ENCODE measurements around the gene DGKQ.
"Not testable (repeated sequence)": the region's sequence is repeated elsewhere in the genome, so short reads cannot be mapped to it uniquely, and the experiment has no call there.

The DGKQ gene

GRCh38 chr4:919004-919680 is 54.2 kb downstream of the DGKQ start:
- DNase-seq, result peak in 1 of 2 donors; percentile 22

GRCh38 chr4:918591-918990 is 54.8 kb downstream of the DGKQ start:
- DNase-seq, result not testable (repeated sequence)

GRCh38 chr4:917992-918391 is 55.4 kb downstream of the DGKQ start:
- no peak for DNase-seq

- no peak for DNase-seq
These were observed 55.9 kb downstream of the DGKQ start for GRCh38 chr4:917466-917865.

DNA sequence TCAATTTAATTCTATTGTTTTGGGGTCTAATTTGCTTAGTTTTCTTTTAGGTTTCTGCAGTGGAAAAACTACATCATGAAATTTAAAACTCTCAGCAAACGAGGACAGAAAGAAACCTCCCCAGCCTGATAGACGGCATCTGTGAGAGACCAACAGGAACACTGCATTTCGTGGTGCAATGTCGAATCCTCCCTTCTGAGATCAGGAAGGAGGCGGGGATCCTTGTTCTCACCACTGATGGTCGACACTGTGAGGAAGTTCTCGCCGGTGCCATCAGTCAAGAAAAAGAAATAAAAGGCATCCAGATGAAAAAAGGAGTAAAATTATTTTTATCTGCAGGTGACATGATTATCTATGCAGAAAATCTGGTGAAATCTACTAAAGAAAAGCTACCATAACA is 57.8 kb downstream of the DGKQ start:
- peak; percentile 55 to 63 for DNase-seq

GRCh38 chr4:915041-915474 is 58.3 kb downstream of the DGKQ start:
- peak in 1 of 2 donors; percentile 22 for DNase-seq

DNA sequence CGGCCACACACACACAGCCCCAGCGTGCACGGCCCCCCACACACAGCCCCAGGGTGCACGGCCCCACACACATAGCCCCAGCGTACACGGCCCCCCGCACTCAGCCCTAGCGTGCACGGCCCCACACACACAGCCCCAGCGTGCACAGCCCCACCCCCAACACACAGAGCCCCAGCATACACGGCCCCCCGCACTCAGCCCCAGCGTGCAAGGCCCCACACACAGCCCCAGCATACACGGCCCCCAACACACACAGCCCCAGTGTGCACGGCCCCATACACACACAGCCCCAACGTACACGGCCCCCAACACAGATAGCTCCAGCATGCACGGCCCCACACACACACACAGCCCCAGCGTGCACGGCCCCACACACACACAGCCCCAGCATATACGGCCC is 58.8 kb downstream of the DGKQ start:
- no peak for DNase-seq

DNA sequence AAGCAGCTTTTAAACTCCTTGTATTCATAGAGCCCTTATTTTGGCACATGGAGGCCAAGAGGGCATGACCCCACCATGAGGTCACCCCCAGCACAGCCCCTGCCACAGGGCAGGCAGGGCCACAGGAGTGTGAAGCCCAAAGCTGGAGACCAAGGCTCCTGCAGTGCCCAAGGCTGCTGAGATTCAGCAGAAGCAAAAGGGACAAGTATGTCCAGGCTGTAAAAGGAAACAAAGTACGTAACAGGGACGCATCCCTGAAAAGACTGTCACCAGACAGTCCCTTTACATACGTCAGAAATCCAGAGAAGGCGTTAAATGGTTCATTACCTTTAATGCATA is 60.1 kb downstream of the DGKQ start:
- no peak for DNase-seq

- no peak for DNase-seq
These were observed 60.7 kb downstream of the DGKQ start for GRCh38 chr4:912548-913279.

GRCh38 chr4:911871-912490 is 61.4 kb downstream of the DGKQ start:
- DNase-seq, result no peak

- no peak for DNase-seq
These were observed 62.1 kb downstream of the DGKQ start for GRCh38 chr4:911221-911751.

- no peak for DNase-seq
These were observed 62.8 kb downstream of the DGKQ start for GRCh38 chr4:910366-911091.

- DNase-seq, result no peak
These were observed 63.5 kb downstream of the DGKQ start for GRCh38 chr4:909821-910220.

DNA sequence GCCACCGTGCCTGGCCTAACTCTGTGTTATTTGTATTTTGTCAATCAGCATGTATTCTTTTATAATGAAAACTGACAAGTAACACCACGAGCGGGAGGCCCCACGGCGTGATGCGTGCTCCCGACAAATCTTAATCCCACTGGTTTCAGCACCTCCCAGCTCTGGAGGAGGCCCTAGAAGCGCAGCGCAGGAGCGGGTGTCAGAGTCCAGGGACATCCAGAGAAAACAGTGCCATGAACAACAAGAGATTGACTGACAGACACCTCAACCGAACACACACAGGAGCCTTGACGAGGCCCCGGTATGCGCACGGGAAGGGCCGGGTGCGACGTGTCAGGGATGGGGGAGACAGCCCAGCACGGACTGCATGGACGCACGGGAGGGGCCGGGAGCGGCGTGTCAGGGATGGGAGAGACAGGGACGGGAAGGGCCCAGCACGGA is 64.2 kb downstream of the DGKQ start:
- DNase-seq, result no peak
